Esophagus muscularis mucosa (tissue), 4 donors: ENCODE results near the gene PFAS. TPM values are rescaled to one million over a fixed set of nuclear protein-coding genes. Genes with fewer than 3 reads are reported as not detected.

Experiments
- DNase-seq: peaks from one replicate; pipeline ENCODE4 v3.0.0-alpha.2; 2017; ENCODE audit errors: extremely low spot score
- H3K27ac ChIP-seq, 4 donors: fragments of 200-600 bp; sonication (generic); replicated peaks in 1 of 4; 1 replicate in 3 of 4; 2 replicates in 1 of 4; pipeline ENCODE4 v1.5.1; 2016 to 2019; ENCODE audit warnings: mild to moderate bottlenecking in 1 of 4
- H3K27me3 ChIP-seq, 4 donors: fragments of 200-600 bp; sonication (generic); one replicate each; pipeline versions ENCODE4 v1.5.1 to v1.6.0; 2016 to 2019
- H3K36me3 ChIP-seq, 4 donors: fragments of 200-600 bp; sonication (generic); one replicate each; pipeline ENCODE4 v1.5.1; 2016 to 2019
- H3K4me1 ChIP-seq, 4 donors: fragments of 200-600 bp; sonication (generic); one replicate each; pipeline ENCODE4 v1.5.1; 2016 to 2019
- H3K4me3 ChIP-seq, 4 donors: fragments of 200-600 bp; sonication (generic); 1 replicate in 2 of 4; 2 replicates in 2 of 4; pipeline ENCODE4 v1.5.1; 2016 to 2019; ENCODE audit warnings: mild to moderate bottlenecking in 4 of 4, moderate library complexity in 1 of 4
- H3K9me3 ChIP-seq, 4 donors: fragments of 200-600 bp; sonication (generic); 1 replicate in 3 of 4; 2 replicates in 1 of 4; pipeline ENCODE4 v1.5.1; 2016 to 2019
- EP300 ChIP-seq: sonication (generic); formaldehyde crosslinking; IDR thresholded peaks from one replicate; pipeline ENCODE4 v1.6.1; 2017; ENCODE audit warnings: antibody characterized with exemption
- POLR2A ChIP-seq: fragments of 450-650 bp; IDR thresholded peaks from one replicate; pipeline ENCODE4 v1.6.1; 2017; ENCODE audit warnings: antibody characterized with exemption, moderate library complexity, mild to moderate bottlenecking, low read depth
- POLR2AphosphoS5 ChIP-seq, 2 donors: sonication (generic); formaldehyde crosslinking; IDR thresholded peaks; one replicate each; pipeline ENCODE4 v1.6.1; 2017; ENCODE audit warnings: antibody characterized with exemption in 2 of 2
- WGBS: methylation state at CpG from one replicate; pipeline ENCODE4 v1.1.5; 2018; 5-methylcytosine and 5-hydroxymethylcytosine counted together
- intact Hi-C: fragments of 100-400 bp; cut with DNase I; formaldehyde crosslinking; loops from one replicate; pipeline ENCODE4 v1.15.1; 2023
- total RNA-seq, 4 donors: library from RNA; depleted of rRNA; stranded (reverse); fragments of >200 nt; gene quantifications; one replicate each; pipeline versions ENCODE4 v1.1.0 to v1.2.1, GENCODE V29; 2016
- TF ChIP-seq, protein P1 (sequence below), 3 experiments: fragments of 200-600 bp in 2 of 3; fragments of 450-650 bp in 1 of 3; sonication (generic) in 2 of 3; IDR thresholded peaks; one replicate each; pipeline ENCODE4 v1.5.1; 2017 to 2019; ENCODE audit warnings: antibody characterized with exemption in 3 of 3, mild to moderate bottlenecking in 2 of 3, moderate library complexity in 1 of 3

PFAS gene
- total RNA-seq, 4 donors from 2014 or later: 8.8 to 15.2 (median 11.2) TPM

GRCh38 chr17:8253801-8254200, 4.7 kb downstream of the PFAS start:
- H3K9me3 ChIP-seq: no peaks in the 10 kb centered on the region
- no peak for DNase-seq
- no peaks in the 10 kb centered on the region for H3K27me3 ChIP-seq
- H3K27ac ChIP-seq: no peak overlapping the region
- peaks cover 8 to 10% (median 9%) of the 10 kb centered on the region in 4 donors for H3K4me1 ChIP-seq
- peaks cover 16 to 51% (median 48%) of the 10 kb centered on the region in 4 donors for H3K36me3 ChIP-seq
- TF ChIP-seq EP300: no peak
- 75% methylated on average over 7 of the region's 8 CpGs for WGBS
- intact Hi-C loops: no loop called here
- H3K4me3 ChIP-seq: no peak overlapping the region

GRCh38 chr17:8254881-8255280, 5.8 kb downstream of the PFAS start:
- no peak for DNase-seq
- intact Hi-C loops: no loop called here
- Histone ChIP-seq H3K36me3 (peaks cover 16 to 61% (median 56%) of the 10 kb centered on the region in 4 donors), H3K9me3 (no peaks in the 10 kb centered on the region), H3K4me3 (no peak overlapping the region), H3K27me3 (no peaks in the 10 kb centered on the region), H3K27ac (no peak overlapping the region), H3K4me1 (peaks cover 2 to 4% (median 2%) of the 10 kb centered on the region in 4 donors)
- no peak for TF ChIP-seq EP300
- no peak for TF ChIP-seq POLR2AphosphoS5 (IDR thresholded peaks at IDR 0.05)
- TF ChIP-seq, protein P1, sequence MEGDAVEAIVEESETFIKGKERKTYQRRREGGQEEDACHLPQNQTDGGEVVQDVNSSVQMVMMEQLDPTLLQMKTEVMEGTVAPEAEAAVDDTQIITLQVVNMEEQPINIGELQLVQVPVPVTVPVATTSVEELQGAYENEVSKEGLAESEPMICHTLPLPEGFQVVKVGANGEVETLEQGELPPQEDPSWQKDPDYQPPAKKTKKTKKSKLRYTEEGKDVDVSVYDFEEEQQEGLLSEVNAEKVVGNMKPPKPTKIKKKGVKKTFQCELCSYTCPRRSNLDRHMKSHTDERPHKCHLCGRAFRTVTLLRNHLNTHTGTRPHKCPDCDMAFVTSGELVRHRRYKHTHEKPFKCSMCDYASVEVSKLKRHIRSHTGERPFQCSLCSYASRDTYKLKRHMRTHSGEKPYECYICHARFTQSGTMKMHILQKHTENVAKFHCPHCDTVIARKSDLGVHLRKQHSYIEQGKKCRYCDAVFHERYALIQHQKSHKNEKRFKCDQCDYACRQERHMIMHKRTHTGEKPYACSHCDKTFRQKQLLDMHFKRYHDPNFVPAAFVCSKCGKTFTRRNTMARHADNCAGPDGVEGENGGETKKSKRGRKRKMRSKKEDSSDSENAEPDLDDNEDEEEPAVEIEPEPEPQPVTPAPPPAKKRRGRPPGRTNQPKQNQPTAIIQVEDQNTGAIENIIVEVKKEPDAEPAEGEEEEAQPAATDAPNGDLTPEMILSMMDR (IDR thresholded peaks at IDR 0.05): no peak
- TF ChIP-seq POLR2A: no peak
- 94% methylated on average over 11 of the region's 11 CpGs for WGBS

DNA sequence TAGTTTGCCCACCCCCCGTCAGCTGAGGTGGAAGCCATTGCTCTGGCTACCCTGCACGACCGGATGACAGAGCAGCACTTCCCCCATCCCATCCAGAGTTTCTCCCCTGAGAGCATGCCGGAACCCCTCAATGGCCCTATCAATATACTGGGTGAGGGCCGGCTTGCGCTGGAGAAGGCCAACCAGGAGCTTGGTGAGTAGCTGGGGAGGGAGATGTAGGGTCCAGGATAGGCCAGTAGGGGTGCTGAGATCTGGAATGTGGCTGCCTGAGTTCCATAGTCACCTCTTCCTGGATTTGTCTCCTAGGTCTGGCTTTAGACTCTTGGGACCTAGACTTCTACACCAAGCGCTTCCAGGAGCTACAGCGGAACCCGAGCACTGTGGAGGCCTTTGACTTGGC, 6.4 kb downstream of the PFAS start:
- Histone ChIP-seq H3K27ac (no peak overlapping the region), H3K4me1 (no peaks in the 10 kb centered on the region), H3K9me3 (no peaks in the 10 kb centered on the region), H3K36me3 (peaks cover 17 to 68% (median 61%) of the 10 kb centered on the region in 4 donors), H3K4me3 (no peak overlapping the region), H3K27me3 (no peaks in the 10 kb centered on the region)
- 88% methylated on average over 9 of the region's 9 CpGs for whole genome bisulfite sequencing
- TF ChIP-seq EP300 (no peak), POLR2AphosphoS5 (IDR thresholded peaks at IDR 0.05) (no peak), POLR2A (no peak)
- TF ChIP-seq, protein P1 (IDR thresholded peaks at IDR 0.05): no peak
- intact Hi-C loops: no loop called here
- DNase-seq: no peak

GRCh38 chr17:8256291-8256690, 7.2 kb downstream of the PFAS start:
- no peak for DNase-seq
- Histone ChIP-seq H3K9me3 (no peaks in the 10 kb centered on the region), H3K4me1 (no peaks in the 10 kb centered on the region), H3K27me3 (no peaks in the 10 kb centered on the region), H3K4me3 (no peak overlapping the region), H3K36me3 (peaks cover 19 to 75% (median 68%) of the 10 kb centered on the region in 4 donors), H3K27ac (no peak overlapping the region)
- TF ChIP-seq EP300 (no peak), POLR2A (no peak), POLR2AphosphoS5 (IDR thresholded peaks at IDR 0.05) (no peak)
- TF ChIP-seq, protein P1 (IDR thresholded peaks at IDR 0.05): no peak
- intact Hi-C loops: no loop called here
- 97% methylated on average over 9 of the region's 10 CpGs for WGBS

- H3K4me1 ChIP-seq: no peaks in the 10 kb centered on the region
- no peak for TF ChIP-seq EP300
- no peak for TF ChIP-seq POLR2A
- TF ChIP-seq, protein P1 (IDR thresholded peaks at IDR 0.05): no peak
- TF ChIP-seq POLR2AphosphoS5 (IDR thresholded peaks at IDR 0.05): no peak
- no peak overlapping the region for H3K27ac ChIP-seq
- intact Hi-C loops: no loop called here
- H3K4me3 ChIP-seq: no peak overlapping the region
- DNase-seq: no peak
- WGBS: 92% methylated on average over 6 of the region's 6 CpGs
- no peaks in the 10 kb centered on the region for H3K9me3 ChIP-seq
- peaks cover 19 to 79% (median 72%) of the 10 kb centered on the region in 4 donors for H3K36me3 ChIP-seq
- H3K27me3 ChIP-seq: no peaks in the 10 kb centered on the region
Measured at GRCh38 chr17:8256691-8257090, 7.6 kb downstream of the PFAS start.
